Omental fat pad (tissue), 4 donors: ENCODE measurements around the gene GFRA1. TPM values are rescaled to one million over a fixed set of nuclear protein-coding genes. Genes with fewer than 3 reads are reported as not detected.

Source experiments
- ATAC-seq: fragments of 150-250 bp; one replicate; pipeline ENCODE4 v1.9.1; 2016; ENCODE audit warnings: mild to moderate bottlenecking, moderate library complexity; ENCODE audit not compliant: low FRiP score
- DNase-seq: peaks from one replicate; pipeline ENCODE4 v3.0.0-alpha.2; 2019; ENCODE audit warnings: low spot score
- total RNA-seq, 4 donors: library from RNA; depleted of rRNA; stranded (reverse); fragments of >200 nt; gene quantifications; one replicate each; pipeline ENCODE4 v1.1.0, GENCODE V29; 2016
- TF ChIP-seq, protein P1 (sequence below), 3 donors: fragments of 450-650 bp; IDR thresholded peaks; one replicate each; pipeline ENCODE4 v1.5.1; 2016 to 2017; ENCODE audit warnings: antibody characterized with exemption in 3 of 3, mild to moderate bottlenecking in 3 of 3, moderate library complexity in 2 of 3

GFRA1 gene
- total RNA-seq, 4 donors from 2014 or later, result 35.2 to 142 (median 61.8) TPM

DNA sequence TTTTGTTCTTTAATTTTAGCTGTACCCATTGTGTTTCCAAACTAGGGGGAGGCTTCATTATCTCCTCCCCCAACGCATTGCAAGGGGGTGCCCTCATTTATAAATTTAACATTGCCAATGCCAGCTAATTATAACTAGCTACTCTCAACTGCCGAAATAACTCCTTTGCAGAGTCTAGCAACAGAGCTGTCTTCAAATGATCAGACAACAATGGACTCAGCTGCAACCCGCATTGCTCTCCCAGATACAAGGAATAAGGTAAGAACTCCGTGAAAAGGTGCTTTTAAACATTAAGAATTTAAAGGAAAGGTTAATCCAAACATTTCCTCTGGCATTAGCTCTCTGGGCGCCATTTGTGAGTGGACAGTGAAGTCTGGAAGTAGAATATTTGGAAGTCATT, 116.2 kb downstream of the GFRA1 start:
- TF ChIP-seq, protein P1, sequence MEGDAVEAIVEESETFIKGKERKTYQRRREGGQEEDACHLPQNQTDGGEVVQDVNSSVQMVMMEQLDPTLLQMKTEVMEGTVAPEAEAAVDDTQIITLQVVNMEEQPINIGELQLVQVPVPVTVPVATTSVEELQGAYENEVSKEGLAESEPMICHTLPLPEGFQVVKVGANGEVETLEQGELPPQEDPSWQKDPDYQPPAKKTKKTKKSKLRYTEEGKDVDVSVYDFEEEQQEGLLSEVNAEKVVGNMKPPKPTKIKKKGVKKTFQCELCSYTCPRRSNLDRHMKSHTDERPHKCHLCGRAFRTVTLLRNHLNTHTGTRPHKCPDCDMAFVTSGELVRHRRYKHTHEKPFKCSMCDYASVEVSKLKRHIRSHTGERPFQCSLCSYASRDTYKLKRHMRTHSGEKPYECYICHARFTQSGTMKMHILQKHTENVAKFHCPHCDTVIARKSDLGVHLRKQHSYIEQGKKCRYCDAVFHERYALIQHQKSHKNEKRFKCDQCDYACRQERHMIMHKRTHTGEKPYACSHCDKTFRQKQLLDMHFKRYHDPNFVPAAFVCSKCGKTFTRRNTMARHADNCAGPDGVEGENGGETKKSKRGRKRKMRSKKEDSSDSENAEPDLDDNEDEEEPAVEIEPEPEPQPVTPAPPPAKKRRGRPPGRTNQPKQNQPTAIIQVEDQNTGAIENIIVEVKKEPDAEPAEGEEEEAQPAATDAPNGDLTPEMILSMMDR (IDR thresholded peaks at IDR 0.05), result no peak
- DNase-seq, result no peak
- ATAC-seq, result no peak

DNA sequence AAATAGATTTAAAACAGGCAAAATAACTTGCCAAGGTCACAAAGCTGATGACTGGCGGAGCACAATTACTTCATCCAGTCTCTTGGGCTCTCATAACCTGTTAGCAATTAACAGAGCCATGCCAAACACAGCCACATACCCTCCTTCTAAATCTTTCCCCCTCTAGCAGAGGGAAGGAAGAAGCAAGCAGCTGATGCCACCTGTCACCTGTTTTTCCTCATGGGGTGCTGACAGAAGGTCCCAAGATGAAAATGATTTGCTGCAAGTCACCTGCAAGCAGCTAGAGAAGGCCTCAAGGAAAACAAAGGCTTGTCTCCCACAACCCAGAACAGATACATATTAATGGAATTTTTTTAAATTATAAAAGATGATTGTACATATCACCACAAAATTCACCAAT, 117.8 kb downstream of the GFRA1 start:
- ATAC-seq (no peak), DNase-seq (no peak)

DNA sequence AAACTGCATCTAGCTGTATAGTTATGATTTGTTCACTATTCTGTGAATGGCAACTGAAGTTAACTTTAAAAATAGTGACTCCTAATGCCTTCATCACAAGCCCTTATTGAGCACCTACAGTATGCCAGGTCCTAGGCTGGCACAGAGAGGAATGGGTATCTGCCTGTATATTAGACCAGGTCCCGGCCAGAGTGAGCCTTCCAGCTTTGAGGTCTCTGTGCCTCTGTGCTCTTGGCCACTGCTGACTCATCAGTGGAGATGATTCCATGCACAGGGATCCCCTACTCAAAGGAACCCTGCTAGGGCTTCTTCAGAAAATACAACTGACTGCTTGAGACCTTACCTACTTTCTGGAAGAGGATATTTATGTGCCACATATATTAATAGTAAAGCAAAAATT, 118.4 kb downstream of the GFRA1 start:
- DNase-seq, result no peak
- TF ChIP-seq, protein P1 (IDR thresholded peaks at IDR 0.05), result no peak

More for the DNA sequence above, 117.8 kb downstream of the GFRA1 start:
- TF ChIP-seq, protein P1 (IDR thresholded peaks at IDR 0.05), result no peak

DNA sequence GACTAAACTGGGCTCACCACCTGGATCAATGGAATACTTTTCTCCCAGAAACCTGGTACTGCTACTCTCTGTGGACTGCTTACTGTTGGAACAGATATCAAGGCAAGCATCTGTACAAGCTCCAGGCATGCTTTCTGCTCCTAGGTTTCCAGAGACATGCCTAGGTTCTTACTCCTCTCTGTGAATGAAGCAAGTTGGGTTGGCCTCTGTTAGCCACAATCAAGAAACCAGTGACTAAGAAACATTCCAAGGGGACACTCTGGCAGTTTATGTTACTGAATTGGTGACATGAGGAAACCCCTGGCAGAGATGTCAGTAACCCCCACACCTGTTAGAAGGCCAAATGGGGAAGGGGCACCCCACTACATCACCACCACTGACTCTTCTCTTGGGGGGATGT, 121.9 kb downstream of the GFRA1 start:
- DNase-seq, result no peak
- ATAC-seq, result no peak
- TF ChIP-seq, protein P1 (IDR thresholded peaks at IDR 0.05), result no peak

More for the DNA sequence above, 118.4 kb downstream of the GFRA1 start:
- ATAC-seq, result no peak

DNA sequence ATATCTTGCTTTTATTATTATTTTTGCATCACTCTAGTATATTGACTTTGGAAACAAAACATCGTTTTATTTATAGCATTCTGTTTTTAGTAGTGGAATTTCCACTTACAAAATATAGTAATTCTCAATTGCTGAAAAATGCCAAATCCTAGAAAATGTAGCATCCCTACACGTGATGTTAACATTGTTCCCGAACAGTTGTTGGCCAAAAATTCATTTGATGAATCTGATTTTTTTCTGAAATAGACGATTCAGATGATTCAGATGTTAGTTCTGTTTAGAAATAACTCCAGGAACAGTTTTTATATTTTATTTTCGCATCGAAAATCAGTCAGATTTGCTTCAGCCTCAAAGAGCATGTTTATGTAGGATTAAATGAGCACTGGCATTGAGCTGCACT, 122.4 kb downstream of the GFRA1 start:
- ATAC-seq (no peak), DNase-seq (no peak)
- TF ChIP-seq, protein P1 (IDR thresholded peaks at IDR 0.05), result no peak

DNA sequence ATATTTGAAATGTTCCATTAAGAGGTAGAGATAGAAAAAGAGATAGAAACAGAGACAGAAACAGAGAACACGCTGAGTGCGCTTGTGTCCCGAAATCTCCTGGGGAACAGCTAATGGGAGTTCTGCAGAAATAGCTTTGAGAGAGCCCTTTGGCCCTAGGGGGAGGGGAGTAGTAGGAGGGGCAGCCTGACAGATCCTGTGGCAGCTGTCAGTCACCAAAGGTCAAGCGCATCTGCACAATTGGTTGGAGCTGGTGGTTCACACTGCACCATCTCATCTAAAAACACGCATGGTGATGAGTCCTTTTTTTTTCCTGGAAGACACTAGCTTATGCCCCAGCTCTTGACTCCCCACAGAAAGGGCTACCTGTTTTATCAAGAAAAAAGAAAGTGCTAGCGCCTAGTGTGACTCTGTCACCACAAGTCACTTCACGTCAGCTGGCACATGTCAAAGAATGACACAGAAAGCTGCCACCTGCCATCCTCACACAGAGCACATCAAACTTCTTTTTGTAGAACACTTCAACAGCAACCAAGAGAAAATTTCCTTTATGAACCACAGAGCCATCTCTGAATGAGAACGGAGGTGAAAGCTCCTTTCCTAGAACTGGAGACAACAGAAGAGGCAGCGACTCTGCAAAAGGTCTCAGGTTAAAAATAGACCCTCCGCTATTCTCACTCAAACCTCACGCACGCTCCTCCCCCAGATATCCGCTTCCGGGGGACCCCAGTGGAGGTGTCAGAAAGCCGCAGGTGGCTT, 125.7 kb downstream of the GFRA1 start:
- ATAC-seq (no peak), DNase-seq (no peak)
- TF ChIP-seq, protein P1 (IDR thresholded peaks at IDR 0.05), result no peak
